HG03045 (cell line): Measurements from ENCODE around the gene PWWP2B.
"Not testable (repeated sequence)": the region's sequence is repeated elsewhere in the genome, so short reads cannot be mapped to it uniquely, and the experiment has no call there.

Experiments
- ATAC-seq: cut with Tn5 transposase; IDR thresholded peaks from one replicate; pipeline ENCODE4 v1.9.1; 2021; ENCODE audit warnings: mild to moderate bottlenecking, moderate library complexity; ENCODE audit not compliant: unreplicated experiment

PWWP2B gene

DNA sequence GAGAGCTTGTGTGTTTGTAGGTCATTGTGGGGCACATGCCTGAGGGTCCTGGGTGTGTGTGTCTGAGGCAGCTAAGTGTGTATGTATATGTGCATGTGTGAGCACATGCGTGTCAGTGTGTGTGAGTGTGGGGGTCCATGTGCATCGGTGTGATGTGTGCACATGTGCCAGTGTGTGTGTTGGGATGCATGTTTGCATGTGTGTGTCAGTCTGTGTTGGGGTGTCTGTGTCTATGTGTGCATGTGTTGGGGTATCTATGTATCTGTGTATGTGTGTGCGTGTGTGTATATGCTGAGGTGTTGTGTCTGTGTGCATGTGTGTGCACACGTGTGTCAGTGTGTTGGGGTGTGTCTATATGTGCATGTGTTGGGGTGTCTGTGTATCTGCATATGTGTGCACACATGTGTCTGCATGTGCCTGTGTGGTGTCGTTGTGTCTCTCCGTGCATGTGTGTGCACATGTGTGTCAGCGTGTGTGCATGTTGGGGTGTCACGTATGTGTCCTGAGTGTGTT lies 33.3 kb downstream of the PWWP2B start:
- no peak for ATAC-seq

DNA sequence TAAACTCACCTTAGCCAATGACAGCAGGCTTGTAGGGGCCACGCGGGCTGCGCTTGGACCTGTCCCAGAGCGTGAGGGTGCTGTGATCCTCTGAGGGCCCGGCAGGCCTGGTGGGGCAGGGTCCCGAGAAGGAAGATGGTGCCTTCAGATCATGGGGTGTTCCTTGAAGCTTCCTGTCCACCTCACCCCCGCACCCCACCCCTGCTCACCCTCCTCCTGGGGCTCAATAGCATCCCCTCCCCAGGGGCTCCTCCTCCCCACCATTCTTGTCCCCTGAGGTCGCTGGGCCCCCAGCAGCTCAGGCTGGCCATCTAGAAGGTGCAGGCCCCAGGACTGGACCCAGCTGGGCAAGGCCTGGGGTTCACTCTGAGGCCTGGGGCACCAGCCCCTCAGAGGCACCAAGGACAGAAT lies 33.9 kb downstream of the PWWP2B start:
- no peak for ATAC-seq

DNA sequence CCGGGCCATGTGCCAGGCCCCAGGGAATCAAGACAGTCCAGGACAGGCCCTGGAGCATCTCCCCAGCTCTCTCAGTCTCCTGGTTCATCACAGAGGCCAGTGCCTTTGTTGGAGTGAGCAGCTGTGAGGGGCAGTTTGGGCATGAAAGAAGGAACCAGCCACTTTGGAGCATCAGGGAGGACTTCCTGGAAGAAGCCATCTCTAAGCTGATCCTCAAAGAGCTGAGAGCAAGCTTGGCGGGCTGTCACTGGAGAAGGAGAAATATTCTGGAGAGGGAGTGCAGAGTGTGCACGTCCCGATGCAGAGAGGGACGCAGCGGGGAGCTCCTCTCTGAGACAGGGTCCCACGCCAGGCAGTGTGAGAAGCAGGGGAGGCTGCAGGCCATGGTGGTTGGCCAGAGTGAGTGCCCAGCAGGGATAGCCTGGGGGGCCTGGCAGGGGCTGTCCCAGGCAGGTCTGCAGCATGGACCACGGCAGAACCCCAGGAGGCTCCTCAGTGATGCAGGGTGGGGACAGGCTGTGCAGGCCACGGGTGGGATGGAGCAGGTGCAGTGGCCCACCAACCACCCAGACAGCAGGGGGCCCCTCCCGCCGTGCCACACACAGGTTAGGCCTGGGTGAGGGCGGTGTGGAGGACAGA lies 34.7 kb downstream of the PWWP2B start:
- ATAC-seq = no peak

DNA sequence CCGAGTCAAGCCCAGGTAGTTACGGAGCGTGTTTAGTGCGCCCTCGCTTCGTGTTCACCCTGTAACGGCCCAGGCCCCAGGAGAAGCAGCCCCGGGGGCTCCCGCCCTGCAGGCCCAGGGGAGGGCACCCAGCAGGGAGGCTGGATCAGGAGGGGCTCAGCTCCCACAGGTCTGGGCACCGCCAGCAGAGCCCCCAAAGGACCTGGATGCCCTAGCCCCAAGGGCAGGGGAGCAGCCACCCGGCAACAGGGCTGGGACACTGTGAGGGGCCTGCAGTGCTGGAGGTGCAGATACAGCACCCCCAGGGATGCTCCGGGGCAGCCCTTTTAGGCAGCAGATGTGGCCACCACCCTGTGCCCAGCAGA lies 35.2 kb downstream of the PWWP2B start:
- no peak for ATAC-seq

DNA sequence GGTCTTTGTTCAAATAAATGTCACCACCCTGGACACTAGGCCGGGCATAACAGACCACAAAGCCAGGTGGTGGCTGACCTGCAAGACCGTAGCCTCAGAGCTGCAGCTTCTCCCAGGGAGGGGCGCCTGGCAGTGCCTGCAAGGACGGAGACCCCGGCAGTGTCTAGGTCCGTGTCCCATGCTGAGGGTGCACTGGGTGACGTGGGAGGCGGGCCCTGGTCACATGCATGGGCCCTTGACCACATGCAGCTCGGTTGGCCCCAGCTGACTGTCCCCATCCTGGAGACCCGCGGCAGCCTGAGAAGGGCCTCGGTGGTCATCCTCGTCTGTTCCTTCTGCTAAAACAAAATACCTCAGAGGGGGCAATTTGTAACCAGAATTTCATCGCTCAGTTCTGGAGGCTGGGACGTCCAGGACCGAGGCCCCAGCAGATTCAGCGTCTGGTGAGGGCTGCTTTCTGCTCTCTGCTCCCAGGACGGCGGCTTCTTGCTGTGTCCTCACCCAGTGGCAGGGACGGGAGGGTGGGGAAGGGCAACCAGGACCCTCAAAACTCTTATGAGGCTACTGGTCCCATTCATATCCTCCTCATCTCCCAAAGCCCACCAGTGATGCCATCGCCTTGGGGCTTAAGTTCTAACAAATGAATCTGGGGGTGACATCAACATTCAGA lies 36.8 kb downstream of the PWWP2B start:
- ATAC-seq = no peak

DNA sequence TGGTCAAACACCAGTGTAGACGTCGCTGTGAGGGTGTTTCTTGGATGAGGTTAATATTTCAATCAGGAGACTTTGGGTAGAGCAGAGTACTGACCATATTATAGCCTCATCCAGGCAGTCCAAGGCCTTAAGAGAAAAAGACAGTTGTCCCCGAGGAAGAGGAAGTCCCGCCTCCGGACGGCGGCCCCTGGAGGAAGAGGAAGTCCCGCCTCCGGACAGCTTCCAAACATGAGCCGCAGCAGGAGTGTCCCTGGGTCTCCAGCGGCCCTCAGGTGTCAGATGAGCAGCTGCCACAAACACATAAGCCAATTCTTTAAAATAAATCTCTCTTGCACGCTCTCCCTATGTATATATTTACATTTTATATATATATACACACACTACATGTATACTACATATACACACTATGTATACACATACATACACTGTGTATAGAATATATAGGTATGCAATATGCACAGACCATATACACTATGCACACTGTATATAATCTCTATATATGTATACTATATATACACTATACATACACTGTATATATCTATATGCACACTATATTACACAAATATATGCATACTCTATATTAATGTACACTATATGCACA lies 37.5 kb downstream of the PWWP2B start:
- ATAC-seq = no peak

DNA sequence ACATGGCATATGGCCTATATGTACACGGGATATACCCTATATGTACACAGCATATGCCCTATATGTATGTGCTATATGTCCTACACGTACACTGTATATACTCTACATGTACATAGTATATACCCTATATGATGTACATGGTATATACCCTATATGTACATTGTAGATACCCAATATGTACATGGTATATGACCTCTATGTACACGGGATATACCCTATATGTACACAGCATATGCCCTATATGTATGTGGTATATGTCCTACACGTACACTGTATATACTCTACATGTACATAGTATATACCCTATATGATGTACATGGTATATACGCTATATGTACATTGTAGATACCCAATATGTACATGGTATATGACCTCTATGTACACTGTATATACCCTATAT lies 38.3 kb downstream of the PWWP2B start:
- not testable (repeated sequence) for ATAC-seq

DNA sequence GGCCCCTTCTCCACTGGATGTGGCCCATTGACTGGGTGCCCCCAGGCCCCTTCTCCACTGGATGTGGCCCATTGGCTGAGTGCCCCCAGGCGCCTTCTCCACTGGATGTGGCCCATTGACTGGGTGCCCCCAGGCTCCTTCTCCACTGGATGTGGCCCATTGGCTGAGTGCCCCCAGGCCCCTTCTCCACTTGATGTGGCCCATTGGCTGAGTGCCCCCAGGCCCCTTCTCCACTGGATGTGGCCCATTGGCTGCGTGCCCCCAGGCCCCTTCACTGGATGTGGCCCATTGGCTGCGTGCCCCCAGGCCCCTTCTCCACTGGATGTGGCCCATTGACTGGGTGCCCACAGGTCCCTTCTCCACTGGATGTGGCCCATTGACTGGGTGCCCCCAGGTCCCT lies 39.1 kb downstream of the PWWP2B start:
- ATAC-seq = not testable (repeated sequence)

DNA sequence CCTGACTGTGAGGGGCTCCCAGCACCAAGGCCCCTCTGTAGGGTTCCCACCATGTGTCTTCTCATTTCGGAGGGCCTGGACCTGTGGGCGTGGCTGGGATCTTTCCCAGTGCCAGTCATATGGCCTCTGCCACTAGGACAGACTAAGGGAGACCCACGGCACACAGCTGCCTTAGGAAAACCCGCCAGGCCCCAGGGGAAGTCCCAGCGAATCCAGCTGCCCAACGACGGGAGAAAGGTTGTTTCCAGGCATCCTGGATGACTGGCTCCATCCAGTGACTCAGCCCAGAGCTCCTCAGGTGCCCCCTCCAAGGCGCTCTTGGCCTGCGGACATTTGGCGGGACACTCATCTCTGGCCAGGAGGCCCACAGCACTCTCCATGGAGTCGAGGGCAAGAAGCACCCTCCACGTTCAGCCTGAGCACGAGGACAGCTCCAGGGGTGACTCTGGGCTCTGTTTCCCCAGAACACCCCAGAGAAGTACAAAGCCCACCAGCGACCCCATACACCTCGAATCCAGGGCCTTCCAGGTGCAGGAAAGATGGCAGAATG lies 39.9 kb downstream of the PWWP2B start:
- no peak for ATAC-seq

DNA sequence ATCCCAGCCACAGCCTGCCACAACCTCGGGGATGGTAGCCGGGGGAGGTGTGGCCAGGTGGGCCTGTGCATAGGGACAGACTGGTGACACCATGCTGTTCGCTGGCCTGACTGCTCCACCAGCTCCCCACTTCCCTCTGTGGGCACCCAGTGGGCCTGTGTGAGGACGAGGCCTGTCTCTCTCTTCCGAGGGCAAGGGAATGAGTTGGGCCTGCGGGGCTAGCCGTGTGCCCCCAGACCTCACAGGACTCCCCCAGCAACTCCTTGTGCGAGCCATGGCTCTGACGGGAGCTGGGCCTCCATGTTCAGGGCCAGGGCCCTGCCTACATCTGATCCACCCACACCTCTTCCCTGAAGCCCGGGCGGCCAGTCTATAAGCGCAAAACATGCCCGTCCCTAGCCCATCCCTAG lies 40.5 kb downstream of the PWWP2B start:
- ATAC-seq = no peak

DNA sequence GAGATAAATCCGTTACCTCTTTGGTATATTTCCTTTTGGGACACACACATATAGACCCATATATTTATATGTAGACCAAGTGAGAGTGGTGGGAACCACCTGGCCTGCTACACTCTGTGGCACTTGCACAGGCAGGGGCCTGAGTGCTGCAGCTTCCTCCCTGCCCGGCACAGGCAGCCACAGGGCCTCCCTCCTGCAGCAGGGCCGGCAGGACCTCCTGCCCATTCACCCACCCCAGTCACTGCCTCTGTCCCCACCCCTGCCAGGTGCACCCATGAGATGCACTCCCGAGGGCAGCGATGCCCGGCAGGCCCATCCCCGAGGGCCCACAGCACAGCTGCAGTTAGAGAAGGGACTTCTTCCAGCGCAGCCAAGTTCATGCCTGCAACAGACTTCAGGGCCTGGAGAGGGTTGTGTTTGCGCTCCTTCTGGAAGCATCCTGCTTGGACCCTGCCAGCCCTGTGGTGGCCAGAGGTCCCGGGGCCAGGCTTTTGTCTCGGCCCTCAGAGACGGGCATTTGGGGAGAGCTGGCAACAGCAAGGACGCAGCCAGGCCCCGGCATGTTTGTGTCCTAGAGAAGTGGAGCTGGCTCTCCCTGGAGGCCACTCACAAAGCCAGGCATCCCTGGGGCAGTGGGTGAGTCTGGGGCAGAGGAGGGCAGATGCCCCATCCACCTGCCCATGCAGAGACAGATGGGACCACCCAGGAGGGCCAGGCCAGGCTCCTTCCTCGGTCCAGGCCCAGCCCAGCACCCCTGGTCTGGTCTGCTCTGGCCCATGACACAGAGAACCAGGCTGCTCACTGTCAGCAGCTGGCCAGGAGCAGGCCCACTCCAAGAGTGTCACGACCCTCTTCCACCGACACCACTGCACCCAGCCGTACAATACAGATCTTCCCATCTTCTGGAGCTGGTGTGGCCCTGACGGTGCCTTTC lies 41.4 kb downstream of the PWWP2B start:
- no peak for ATAC-seq

DNA sequence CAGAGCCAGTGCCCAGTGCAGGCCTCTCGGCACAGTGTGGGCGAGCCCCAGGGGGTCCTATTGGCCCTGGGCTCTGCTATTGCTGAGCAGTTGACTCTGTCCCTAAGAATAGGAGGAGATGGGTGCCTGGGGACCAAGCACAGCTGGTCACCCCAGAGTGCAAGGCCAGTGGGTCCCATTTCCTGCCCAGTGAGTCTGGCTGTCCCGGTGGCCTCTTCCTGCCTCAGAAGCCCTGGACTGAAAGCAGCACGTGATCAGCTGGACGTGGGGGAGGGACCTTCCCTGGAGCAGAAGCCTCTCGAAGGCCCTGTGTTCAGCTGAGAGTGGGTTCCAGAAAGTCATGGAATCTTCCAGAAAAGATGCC lies 42.0 kb downstream of the PWWP2B start:
- ATAC-seq = no peak

DNA sequence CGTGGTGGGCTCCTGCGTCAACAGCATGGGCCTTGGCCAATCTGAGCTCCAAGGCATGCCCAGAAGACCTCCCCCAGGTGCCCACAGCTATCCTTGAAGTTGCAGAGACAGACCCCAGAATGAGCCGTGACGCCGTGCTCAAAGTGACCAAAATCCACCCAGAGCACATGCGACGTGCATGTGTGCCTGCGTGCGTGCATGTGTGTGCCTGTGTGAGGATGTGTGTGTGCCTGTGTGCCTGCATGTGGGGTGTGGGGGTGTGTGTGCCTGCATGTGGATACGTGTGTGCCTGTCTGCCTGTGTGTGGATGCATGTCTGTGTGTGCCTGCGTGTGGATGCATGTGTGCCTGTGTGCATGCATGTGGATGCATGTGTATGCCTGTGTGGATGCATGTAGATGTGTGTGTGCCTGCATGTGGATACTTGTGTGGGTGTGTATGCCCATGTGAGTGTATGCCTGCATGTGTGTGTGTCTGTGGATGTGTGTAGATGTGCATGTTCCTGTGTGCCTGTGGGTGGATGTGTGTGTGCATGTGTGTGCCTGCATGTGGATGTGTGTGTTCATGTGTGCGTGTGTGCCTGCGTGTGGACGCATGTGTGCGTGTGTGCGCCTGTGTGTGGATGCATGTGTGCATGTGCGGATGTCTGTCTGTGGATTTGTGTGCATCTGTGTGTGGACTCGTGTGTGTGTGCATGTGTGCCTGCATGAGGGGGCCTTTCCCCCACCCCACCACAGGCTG lies 42.6 kb downstream of the PWWP2B start:
- no peak for ATAC-seq

DNA sequence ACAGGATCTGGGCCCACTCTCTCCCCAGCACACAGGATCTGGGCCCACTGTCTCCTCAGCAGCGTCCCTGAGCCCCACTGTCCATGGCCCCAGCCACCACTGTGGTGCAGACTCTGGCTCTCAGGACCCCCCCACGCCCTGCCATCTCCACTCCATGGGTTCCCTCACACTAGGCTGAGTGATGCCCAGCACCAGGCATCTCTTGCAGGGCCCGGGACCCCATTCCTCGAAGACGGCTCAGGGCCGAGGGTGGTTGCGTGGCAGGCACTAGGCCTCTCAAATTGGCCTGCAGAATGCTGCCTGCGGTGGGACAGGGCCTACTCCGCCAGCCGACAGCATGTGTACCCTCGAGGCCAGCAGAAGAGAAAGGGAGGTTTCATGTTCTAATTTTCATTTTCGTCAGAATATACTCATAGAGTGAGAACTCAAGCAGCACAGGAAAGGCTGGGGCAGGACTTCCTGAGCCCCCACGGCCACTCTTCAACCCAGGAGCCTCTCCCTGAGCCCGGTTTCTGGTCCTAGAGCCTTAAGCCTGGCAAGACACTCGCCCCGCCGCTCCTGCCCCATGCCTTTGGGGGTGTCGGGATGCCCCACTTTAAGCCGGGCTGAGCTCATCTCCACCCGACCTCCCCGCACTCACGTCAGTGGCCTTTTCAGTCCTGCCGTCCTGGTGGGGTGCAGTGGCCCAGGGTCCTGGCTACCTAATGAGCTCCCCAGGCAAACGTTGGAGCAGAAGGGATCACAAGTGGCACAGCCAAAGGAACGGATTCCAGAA lies 44.0 kb downstream of the PWWP2B start:
- no peak for ATAC-seq

DNA sequence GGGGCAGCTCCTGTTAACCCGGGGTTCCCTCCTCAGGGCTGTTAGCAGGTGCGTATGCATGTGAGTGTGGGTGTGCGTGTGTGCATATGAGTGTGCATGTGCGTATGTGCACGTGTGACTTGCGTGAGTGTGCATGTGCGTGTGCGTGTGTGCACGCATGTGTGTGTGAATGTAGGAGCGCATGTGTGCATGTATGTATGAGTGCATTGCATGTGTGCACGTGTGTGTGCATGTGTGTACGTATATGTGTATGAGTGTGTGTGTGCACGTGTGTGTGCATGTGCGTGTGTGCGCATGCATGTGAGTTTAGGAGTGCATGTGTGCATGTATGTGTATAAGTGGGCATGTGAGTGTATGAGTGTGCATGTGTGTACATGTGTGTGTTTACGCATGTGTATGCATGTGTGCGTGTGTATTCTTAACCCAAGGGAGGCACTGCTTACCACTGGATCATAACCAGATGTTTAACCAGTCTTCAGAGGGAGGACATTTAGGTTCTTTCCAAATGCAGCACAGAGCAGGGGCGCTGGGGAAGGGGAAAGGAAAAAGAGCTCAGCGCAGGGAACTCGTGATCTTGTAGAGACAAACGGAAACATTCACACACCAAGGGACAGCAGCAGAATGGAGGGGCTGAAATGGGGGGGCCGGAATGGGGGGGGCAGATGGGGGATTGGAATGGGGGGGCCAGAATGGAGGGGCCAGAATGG lies 45.0 kb downstream of the PWWP2B start:
- no peak for ATAC-seq

DNA sequence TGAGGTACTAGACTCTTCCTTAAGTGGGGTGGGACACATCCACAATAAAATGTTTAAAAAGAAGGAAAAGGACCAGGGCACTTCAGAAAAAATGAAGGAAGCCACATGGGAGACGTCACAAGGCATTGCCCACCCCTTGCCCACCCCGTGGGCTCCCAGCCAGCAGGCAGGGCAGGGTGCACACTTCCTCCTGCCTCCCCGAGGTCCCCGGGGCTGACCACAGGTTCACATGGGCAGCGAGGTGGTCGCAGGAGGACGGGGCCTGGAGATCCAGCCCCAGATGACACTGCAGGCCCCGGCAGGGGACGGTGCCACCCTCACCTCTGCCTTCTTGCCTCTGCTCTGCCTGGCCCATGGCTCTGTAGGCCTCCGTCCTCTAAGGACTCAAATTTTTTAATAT lies 45.6 kb downstream of the PWWP2B start:
- ATAC-seq = no peak

DNA sequence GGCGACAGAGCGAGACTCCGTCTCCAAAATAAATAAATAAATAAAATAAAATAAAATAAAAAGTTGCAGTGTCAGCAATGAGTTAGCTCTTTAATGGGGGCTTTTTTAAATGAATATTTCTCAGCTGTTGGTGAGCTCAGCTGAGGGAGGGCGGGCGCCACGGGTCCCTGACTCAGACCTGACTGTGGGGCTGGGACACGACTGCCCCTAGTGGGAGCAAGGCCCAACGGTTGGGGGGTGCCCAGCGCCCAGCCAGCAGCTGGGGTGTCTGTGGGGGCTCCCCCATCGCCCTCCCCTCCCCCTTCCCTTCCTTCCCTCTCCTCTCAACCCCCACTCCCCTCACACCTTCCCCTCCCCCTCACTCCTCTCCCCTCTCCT lies 46.6 kb downstream of the PWWP2B start:
- ATAC-seq = no peak

DNA sequence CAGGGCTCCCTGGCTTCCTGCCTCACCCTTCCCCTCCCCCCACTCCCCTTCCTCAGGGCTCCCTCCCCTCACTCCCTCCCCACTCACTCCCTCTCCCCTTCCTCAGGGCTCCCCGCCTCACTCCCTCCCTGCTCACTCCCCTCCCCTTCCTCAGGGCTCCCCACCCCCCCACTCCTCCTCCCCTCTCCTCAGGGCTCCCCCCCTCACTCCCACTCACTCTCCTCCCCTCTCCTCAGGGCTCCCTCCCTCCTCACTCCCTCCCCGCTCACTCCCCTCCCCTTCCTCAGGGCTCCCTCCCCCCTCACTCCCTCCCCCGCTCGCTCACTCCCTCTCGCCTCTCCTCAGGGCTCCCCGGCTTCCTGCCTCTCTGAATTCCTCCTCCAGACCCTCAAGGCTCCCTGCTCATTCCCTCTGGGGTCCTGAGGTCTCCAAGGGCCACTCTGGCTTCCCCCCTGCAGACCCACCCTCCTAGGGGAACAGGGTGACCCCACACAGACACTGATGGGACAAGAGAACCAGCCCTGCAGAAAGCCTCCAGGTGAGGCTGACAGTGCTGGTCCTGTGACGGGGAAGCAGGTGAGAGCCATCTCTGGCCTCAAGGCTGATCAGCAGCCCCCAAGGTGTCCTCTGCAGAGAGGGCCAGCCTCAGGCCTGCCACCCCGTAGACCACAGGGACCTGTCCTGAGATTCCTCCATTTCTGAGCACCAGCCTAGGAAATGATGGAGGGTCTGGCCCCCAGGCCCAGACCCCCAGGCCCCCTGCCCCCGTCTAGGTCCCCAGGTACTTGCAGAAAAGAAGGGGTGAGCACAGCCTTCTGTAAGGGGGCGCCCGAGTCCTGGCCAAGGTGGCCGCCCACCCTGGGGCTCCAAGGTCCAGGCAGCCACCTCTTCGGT lies 47.2 kb downstream of the PWWP2B start:
- no peak for ATAC-seq
